Adipose tissue (tissue), 3 donors: Measurements from ENCODE around the gene ARHGEF37. TPM values are rescaled to one million over a fixed set of nuclear protein-coding genes. Genes with fewer than 3 reads are reported as not detected.
"Not testable (repeated sequence)": the region's sequence is repeated elsewhere in the genome, so short reads cannot be mapped to it uniquely, and the experiment has no call there.

Experiments
- H3K27ac ChIP-seq: one replicate; pipeline ENCODE4 v1.5.1; 2013; ENCODE audit warnings: low read depth, low read length
- WGBS, 3 donors: extraction: QIAGEN DNeasy Blood & Tissue Kit; methylation state at CpG; one replicate each; pipeline ENCODE4 v1.1.7; 2013; 5-methylcytosine and 5-hydroxymethylcytosine counted together
- polyA plus RNA-seq, 3 donors: library from polyadenylated mRNA; stranded (reverse); fragments of 200-250 nt; gene quantifications; one replicate each; pipeline ENCODE4 v1.2.3, GENCODE V29; 2013
- donor health status: healthy with polysubstance abuse.
- donor health status: Bipolar disorder and iron deficiency.
- donor health status: healthy.

Gene ARHGEF37
- polyA plus RNA-seq, 3 donors = 2.9 to 5.2 (median 4.4) TPM

DNA sequence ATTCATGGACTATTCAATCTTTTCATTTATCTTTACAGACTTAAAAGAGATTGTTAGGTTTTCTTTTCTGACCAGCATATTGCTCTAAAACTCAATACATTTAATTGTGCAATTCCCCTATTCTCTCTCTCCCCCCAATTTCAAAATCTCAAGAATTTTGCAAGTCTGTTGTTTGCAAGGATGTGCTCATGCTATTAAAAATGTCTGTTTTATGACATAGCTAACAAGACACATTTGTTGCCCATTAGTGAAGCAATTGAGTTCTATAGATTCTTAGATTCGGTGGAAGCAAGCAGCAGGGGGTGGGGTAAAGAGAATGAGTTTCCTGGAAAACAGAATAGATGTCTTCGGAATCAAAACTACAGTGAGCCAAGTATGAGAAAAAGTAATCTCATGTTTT is 21.6 kb upstream of the ARHGEF37 start:
- H3K27ac ChIP-seq = no peak overlapping the region
- 44 to 86% (median 53%) methylated on average over 2 of the region's 2 CpGs for WGBS, 3 donors

- no peak overlapping the region for H3K27ac ChIP-seq
- WGBS, 3 donors = 40 to 66% (median 45%) methylated on average over 2 of the region's 2 CpGs
Measured at GRCh38 chr5:149561848-149562247, 19.4 kb upstream of the ARHGEF37 start.

DNA sequence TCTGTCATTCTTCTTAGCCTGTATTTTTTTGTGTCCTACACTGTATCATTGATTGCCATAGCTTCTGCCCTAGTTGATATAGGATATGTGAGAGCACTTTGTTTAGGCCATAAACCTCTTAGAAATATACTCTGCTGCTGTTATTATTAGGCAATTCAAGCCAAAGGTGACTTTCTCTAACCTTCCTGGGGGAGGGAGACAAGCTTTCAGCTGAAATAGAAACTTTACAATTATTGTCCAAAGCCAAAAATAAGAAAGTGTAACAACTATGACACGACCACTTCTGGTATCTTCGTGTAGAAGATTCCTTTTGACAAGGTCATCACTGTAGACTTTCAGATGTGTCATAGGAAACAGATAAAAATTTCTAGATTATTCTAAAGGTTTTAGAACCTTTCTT is 17.8 kb upstream of the ARHGEF37 start:
- WGBS, 3 donors = 49 to 59% (median 58%) methylated on average over 2 of the region's 2 CpGs
- no peak overlapping the region for H3K27ac ChIP-seq

DNA sequence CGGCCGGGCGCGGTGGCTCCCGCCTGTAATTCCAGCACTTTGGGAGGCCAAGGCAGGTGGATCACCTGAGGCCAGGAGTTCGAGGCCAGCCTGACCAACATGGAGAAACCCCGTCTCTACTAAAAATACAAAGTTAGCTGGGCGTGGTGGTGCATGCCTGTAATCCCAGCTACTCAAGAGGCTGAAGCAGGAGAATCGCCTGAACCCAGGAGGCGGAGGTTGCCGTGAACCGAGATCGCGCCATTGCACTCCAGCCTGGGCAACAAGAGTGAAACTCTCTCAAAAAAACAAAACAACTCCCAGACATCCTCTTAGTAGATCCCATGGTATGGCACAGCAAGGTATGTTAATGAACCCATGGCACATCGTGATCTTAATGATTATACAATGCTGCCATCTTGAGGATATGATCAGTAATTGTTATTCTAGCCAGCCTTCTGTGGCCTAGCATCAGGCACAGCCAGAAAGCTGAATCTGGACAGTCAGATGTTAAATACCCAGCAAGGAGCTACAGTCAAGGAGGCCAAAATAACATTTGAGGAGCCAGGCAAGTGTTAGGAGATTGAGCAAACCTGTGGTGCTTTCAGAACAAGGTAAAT is 16.7 kb upstream of the ARHGEF37 start:
- 54 to 62% (median 57%) methylated on average over 15 of the region's 15 CpGs for WGBS, 3 donors
- not testable (repeated sequence) for H3K27ac ChIP-seq

DNA sequence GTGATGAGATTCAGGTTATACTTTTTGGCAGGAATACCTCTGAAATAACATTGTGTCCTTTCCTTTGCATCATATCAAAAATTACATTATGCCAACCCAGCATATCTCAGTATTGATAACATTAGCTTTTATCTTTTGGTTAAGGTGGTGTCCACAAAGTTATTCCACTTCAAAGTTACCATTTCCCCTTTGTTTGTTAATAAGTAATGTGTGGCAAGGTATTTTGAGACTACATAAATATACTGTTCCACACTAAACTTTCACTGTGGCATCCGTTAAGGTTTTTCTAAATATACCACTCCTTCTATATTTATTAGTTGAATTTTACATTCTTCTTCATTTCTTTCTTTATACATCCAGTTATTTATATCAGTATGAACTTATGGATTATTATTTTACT is 14.1 kb upstream of the ARHGEF37 start:
- H3K27ac ChIP-seq = no peak overlapping the region
- whole genome bisulfite sequencing, 3 donors = 28 to 86% (median 78%) methylated on average over 1 of the region's 1 CpG

GRCh38 chr5:149572170-149572569 is 9.1 kb upstream of the ARHGEF37 start:
- H3K27ac ChIP-seq = no peak overlapping the region

DNA sequence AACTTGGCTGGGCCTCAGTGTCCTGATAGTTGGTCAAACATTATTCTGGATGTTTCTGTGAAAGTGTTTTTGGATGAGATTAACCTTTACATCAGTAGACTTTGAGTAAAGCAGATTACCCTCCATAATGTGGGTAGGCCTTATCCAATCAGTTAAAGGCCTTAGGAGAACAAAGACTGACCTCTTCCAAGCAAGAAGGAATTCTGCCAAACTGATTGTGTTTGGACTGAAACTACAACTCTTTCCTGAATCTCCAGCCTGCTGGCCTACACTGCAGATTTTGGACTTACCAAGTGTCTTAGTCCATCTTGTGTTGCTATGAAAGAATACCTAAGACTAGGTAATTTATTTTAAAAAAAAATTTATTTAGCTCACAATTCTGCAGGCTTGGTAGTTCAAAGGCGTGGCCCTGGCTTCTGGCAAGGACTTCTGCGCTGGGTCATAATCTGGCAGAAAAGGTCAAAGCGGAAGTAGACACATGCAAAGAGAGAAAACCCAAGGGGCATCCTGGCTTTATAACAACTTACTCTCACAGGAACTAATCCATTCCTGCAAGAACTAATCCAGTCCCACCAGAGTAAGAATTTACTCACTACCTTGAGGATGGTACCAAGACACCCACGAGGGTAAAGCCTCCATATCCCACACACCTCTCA is 8.6 kb upstream of the ARHGEF37 start:
- no peak overlapping the region for H3K27ac ChIP-seq
- WGBS, 3 donors = 59 to 91% (median 77%) methylated on average over 4 of the region's 4 CpGs

DNA sequence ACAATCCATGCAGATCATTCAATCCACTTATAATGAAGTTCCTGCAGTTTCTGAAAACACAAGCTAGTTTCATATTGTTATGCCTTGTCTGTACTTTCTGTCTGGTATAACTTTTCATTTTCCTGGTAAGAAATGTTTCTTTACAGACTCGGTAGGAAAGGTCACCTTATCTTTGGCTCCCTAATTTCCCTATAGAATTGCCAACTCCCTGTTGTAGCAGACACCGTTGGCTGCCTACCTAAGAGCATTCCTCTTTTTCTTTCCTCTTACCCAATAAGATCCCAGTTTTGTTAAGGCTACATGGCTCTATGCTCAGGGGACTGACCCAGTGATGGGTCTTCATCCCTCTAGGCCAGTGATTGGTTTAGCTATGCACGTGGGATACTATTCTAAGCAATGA is 6.2 kb upstream of the ARHGEF37 start:
- WGBS, 3 donors = 69 to 82% (median 77%) methylated on average over 3 of the region's 3 CpGs
- no peak overlapping the region for H3K27ac ChIP-seq

GRCh38 chr5:149576021-149576420 is 5.3 kb upstream of the ARHGEF37 start:
- no peak overlapping the region for H3K27ac ChIP-seq
- 88 to 97% (median 95%) methylated on average over 3 of the region's 3 CpGs for WGBS, 3 donors

DNA sequence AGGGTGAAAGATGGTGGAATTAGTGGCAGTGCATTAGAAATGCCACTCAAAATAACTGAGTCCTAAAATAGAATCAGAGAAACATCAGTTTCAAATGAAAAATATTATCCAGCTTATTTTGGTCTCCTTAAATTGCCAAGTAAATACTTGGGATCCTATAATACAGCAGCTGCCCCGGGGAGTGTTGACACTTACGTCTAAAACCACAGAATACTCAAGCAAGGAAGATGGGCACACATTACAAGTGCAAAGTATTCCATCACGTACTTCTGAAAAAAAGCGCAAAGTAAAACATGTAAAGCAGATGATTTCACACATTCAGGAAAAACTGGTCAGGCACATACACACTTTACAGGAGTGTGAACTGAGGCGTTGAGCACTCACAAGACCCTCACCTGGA is 2.4 kb upstream of the ARHGEF37 start:
- 82 to 95% (median 88%) methylated on average over 5 of the region's 5 CpGs for WGBS, 3 donors
- no peak overlapping the region for H3K27ac ChIP-seq

- WGBS, 3 donors = 30 to 42% (median 31%) methylated on average over 10 of the region's 10 CpGs
- H3K27ac ChIP-seq = no peak overlapping the region
Measured at GRCh38 chr5:149580808-149581191, 498 bp upstream of the ARHGEF37 start.

GRCh38 chr5:149581931-149582768 is 852 bp downstream of the ARHGEF37 start:
- no peak overlapping the region for H3K27ac ChIP-seq
- WGBS, 3 donors = 21 to 55% (median 50%) methylated on average over 9 of the region's 9 CpGs

DNA sequence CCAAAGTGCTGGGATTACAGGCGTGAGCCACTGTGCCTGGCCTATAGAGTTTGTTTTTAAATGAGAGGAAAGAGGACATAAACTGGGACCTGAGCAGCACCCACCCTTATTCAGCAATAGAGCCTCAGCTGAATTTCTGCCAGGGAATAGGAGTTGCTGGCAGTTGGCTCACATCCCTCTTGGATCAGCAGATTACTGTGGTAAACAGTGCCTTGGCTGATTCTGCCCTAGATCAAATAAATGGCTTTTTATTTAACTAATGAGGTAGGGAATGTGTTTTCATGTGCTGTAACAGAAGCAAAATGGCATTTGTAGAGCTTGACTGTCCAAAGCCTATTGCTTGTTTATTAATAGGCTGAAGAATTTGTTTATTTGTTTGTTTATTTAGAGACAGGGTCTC is 2.1 kb downstream of the ARHGEF37 start:
- 5 to 50% (median 48%) methylated on average over 1 of the region's 1 CpG for WGBS, 3 donors
- H3K27ac ChIP-seq = no peak overlapping the region

- WGBS, 3 donors = 64 to 86% (median 70%) methylated on average over 2 of the region's 2 CpGs
- H3K27ac ChIP-seq = no peak overlapping the region
Measured at GRCh38 chr5:149584121-149584520, 2.8 kb downstream of the ARHGEF37 start.

DNA sequence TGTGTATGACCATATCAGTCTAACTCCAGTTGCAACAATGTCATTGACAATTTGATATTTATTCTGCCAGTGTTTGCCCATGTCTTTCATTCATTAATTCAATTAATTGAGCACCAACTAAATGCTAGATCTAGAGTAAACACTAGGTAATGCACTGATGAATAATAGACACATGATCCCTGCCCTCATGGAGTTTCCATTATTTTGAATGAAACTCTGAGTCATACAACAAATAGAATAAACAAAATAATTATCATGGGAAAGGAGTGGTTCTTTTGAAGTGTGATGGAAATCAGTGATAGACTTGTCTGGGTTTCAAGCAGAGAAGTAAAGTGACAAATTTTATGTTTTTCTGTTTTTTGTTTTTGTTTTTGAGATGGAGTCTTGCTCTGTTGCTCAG is 4.6 kb downstream of the ARHGEF37 start:
- H3K27ac ChIP-seq = no peak overlapping the region

DNA sequence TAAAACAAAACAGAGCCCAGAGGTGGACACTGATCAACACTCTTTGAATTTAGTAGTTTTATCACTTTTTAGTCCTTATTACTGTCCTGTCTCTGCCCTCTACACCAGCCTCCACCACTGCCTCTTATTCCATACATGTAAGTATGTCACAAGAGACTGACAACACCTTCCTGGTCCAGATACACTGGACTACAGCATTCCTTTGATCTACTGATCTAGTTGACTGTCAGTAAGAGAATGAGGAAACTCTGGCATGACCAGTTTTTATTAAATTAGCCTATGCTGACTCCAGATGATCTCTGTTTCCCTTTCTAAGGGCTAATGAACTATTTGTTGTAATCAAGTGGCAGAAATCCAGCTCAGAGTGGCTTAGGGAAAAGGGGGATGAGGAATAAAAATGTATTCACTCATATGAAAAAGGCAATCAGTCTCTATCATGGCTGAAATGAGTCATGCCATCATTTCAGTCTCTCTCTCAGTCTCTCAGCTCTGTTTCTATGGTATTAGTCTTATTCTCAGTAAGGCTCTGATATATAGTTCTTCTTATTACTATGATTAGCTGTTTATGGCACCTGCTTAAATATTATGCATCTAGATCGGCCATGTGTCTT is 5.5 kb downstream of the ARHGEF37 start:
- WGBS, 3 donors = 51 to 90% (median 79%) methylated on average over 1 of the region's 1 CpG
- H3K27ac ChIP-seq = no peak overlapping the region

DNA sequence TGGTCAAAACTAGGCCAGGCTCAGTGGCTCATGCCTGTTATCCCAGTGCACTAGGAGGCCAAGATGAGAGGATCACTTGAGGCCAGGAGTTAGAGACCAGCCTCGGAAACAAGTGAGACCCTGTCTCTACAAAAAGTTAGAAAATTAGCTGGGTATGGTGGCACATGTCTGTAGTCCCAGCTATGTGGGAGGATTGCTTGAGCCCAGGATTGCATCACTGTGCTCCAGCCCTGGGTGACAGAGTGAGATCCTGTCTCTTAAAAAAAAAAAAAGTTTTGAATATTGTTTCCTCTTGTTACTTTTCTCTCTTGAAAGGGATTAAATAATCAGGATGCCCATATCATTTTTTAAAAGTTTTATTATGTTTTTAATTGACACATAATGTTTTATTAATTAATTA is 7.6 kb downstream of the ARHGEF37 start:
- 94 to 98% (median 97%) methylated on average over 1 of the region's 1 CpG for WGBS, 3 donors
- H3K27ac ChIP-seq = no peak overlapping the region

GRCh38 chr5:149593370-149593769 is 12.1 kb downstream of the ARHGEF37 start:
- 84 to 91% (median 87%) methylated on average over 2 of the region's 2 CpGs for WGBS, 3 donors
- H3K27ac ChIP-seq = no peak overlapping the region

DNA sequence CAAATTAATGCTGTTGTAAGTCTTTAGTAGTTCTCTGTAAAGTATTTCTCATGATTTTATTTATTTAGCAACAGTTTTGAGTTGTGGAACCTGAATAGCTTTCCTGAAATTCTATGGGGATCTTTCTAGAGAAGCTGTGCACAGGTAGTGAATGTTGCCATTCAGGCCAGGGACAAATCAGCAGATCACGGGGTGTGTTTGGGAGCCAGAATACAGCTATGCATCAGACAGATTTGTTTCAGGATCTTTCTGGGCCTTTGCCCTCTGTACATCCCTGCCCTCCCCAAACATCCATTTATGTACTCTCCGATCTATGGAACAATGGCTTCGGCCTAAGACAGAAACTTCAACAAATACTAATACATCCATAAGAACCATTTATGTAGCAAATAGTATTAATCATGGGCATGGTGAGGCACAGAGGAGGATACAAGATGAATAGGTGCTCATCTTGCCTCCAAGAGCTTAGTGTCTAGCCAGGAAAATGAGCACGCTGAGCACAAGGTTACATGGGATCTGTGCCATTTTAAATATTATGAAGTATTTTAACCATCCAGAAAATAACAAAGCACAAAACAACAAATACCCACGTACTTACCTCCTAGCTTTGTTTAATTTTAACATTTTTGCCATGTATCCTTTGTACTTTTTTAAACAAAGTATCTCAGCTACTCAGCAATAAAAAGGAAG is 13.1 kb downstream of the ARHGEF37 start:
- WGBS, 3 donors = 69 to 92% (median 80%) methylated on average over 5 of the region's 5 CpGs
- H3K27ac ChIP-seq = no peak overlapping the region
